Liver (tissue), 3 donors: ENCODE measurements around the gene NTN3.

Experiments used
- EGR1 ChIP-seq, 2 donors: IDR thresholded peaks; 2 replicates each; pipeline ENCODE4 v1.6.1; 2016 to 2018; ENCODE audit warnings: antibody characterized with exemption in 2 of 2, low read depth in 2 of 2
- RAD21 ChIP-seq, 2 donors: IDR thresholded peaks; 2 replicates each; pipeline ENCODE4 v1.6.1; 2016; ENCODE audit warnings: antibody characterized with exemption in 2 of 2, mild to moderate bottlenecking in 2 of 2
- YY1 ChIP-seq: IDR thresholded peaks from 2 replicates; pipeline ENCODE4 v1.6.1; 2016; ENCODE audit warnings: antibody characterized with exemption, mild to moderate bottlenecking
- TF ChIP-seq, protein P1 (sequence below): fragments of 150-350 bp; IDR thresholded peaks from 2 replicates; pipeline ENCODE4 v1.5.1; 2017; ENCODE audit warnings: improper control_type of control experiment, low read depth, low read length; ENCODE audit not compliant: missing input control
- TF ChIP-seq, protein P2 (sequence below): IDR thresholded peaks from 2 replicates; pipeline ENCODE4 v1.6.1; 2016; ENCODE audit warnings: antibody characterized with exemption, mild to moderate bottlenecking
- donor health status: healthy.
- donor health status: healthy.

DNA sequence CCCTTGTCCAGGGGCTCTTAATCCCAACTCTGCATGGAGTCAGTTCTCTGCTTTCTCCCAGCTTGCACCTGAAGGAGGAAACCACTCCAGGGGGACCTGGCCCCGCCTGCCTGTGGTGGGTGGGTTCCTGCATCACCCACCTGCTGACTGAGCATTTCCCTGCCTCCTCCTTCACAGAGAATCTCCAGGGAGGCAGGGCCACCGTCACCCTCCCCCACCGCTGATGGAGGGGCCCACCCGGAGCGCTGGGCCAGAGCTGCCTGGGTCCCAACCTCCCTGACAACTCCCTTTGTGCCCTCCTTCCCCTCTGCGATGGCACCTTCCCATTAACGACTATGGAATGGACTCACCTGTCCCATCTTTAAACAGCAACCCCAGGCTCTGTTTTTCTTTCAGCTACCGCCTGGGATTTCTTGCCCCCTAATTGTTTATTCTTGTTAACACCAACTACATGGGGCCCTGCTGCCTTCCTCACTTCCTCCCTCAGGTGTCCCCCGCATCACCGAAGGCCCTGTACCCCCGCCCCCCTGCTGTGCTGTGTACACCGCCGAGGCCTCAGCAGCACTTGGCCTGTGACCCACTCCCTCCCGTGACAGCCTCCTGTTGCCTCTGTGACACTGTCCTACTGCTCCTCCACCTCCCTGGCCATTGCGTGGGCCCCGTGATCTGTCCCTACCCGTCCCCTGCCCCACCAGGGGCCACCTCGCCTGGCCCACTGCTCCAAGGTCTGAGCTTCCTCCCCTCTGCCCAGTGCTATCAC is 12.0 kb upstream of the NTN3 start:
- no peak for TF ChIP-seq YY1
- TF ChIP-seq, protein P1, sequence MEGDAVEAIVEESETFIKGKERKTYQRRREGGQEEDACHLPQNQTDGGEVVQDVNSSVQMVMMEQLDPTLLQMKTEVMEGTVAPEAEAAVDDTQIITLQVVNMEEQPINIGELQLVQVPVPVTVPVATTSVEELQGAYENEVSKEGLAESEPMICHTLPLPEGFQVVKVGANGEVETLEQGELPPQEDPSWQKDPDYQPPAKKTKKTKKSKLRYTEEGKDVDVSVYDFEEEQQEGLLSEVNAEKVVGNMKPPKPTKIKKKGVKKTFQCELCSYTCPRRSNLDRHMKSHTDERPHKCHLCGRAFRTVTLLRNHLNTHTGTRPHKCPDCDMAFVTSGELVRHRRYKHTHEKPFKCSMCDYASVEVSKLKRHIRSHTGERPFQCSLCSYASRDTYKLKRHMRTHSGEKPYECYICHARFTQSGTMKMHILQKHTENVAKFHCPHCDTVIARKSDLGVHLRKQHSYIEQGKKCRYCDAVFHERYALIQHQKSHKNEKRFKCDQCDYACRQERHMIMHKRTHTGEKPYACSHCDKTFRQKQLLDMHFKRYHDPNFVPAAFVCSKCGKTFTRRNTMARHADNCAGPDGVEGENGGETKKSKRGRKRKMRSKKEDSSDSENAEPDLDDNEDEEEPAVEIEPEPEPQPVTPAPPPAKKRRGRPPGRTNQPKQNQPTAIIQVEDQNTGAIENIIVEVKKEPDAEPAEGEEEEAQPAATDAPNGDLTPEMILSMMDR, result no peak
- TF ChIP-seq EGR1 (IDR thresholded peaks at IDR 0.05; ENCODE audit: low read depth in 2 of 2), result no peak
- TF ChIP-seq, protein P2, sequence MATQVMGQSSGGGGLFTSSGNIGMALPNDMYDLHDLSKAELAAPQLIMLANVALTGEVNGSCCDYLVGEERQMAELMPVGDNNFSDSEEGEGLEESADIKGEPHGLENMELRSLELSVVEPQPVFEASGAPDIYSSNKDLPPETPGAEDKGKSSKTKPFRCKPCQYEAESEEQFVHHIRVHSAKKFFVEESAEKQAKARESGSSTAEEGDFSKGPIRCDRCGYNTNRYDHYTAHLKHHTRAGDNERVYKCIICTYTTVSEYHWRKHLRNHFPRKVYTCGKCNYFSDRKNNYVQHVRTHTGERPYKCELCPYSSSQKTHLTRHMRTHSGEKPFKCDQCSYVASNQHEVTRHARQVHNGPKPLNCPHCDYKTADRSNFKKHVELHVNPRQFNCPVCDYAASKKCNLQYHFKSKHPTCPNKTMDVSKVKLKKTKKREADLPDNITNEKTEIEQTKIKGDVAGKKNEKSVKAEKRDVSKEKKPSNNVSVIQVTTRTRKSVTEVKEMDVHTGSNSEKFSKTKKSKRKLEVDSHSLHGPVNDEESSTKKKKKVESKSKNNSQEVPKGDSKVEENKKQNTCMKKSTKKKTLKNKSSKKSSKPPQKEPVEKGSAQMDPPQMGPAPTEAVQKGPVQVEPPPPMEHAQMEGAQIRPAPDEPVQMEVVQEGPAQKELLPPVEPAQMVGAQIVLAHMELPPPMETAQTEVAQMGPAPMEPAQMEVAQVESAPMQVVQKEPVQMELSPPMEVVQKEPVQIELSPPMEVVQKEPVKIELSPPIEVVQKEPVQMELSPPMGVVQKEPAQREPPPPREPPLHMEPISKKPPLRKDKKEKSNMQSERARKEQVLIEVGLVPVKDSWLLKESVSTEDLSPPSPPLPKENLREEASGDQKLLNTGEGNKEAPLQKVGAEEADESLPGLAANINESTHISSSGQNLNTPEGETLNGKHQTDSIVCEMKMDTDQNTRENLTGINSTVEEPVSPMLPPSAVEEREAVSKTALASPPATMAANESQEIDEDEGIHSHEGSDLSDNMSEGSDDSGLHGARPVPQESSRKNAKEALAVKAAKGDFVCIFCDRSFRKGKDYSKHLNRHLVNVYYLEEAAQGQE, result no peak
- TF ChIP-seq RAD21 (IDR thresholded peaks at IDR 0.05), result no peak
